ENCODE data around the gene SPTAN1.

GRCh38 chr9:128556276-128556675, 3.9 kb downstream of the SPTAN1 start:
- no peak for TF ChIP-seq EZH2phosphoT487 (IDR thresholded peaks at IDR 0.05; ENCODE audit: unreplicated experiment)
- TF ChIP-seq CTCF (conservative IDR thresholded peaks at IDR 0.05; ENCODE audit: low read depth in 2 of 2): no peak
- no peak for TF ChIP-seq REST (IDR thresholded peaks at IDR 0.05; ENCODE audit: unreplicated experiment)
- no peak for TF ChIP-seq EZH2 (IDR thresholded peaks at IDR 0.05; ENCODE audit: low read depth, unreplicated experiment)
- TF ChIP-seq CREB1 (CRISPR knock-in tag; IDR thresholded peaks at IDR 0.05; ENCODE audit: low read depth): no peak
- no peak for TF ChIP-seq POLR2AphosphoS5 (IDR thresholded peaks at IDR 0.05; ENCODE audit: low read depth)
- no peak for TF ChIP-seq JUNB (IDR thresholded peaks at IDR 0.05; ENCODE audit: unreplicated experiment)
